HG03521 (cell line): Measurements from ENCODE around the gene TRIM60.
"Not testable (repeated sequence)": the region's sequence is repeated elsewhere in the genome, so short reads cannot be mapped to it uniquely, and the experiment has no call there.

Experiments
- ATAC-seq: cut with Tn5 transposase; IDR thresholded peaks from one replicate; pipeline ENCODE4 v1.9.1; 2021; ENCODE audit warnings: mild to moderate bottlenecking, moderate library complexity; ENCODE audit not compliant: unreplicated experiment

TRIM60 gene

DNA sequence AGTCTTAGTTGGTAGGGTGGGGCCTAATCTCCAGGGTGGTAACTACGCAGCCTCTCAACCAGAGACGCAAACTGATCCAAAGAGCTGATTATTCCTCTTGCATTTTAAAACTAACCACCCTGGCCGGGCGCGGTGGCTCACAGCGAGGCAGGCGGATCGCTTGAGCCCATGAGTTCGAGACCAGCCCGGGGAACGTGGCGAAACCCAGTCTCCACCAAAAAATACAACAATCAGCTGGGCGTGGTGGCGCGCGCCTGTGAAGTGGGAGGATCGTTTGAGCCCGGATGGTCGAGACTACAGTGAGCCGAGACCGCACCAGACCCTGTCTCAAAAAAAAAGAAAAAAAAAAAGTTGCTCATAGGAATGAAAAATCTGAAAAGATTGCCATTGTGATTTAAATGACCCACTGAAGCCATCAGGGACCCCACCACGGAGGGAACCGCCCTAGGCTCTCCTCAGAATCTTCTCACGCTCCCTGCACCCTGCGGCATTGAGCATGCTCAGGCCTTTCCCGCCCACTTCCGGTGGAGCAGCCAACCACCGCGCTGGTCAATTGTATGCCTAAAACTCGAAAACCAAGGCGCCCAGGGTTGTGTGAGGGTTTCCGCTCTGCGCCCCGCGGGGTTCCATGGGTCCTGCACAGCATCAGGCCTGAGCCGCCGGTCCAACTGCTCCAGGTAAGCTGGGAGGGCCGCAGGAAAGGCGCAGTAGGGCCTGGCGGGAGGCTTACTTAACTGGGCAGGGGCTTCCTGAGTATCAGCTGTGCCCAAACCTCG lies at the start of gene TRIM60:
Gene TRIM60, plus strand, starts transcription at position 564 of the 776 bp plus-strand sequence. CDS start 8,074 bp downstream, outside the sequence.
- ATAC-seq, result no peak

DNA sequence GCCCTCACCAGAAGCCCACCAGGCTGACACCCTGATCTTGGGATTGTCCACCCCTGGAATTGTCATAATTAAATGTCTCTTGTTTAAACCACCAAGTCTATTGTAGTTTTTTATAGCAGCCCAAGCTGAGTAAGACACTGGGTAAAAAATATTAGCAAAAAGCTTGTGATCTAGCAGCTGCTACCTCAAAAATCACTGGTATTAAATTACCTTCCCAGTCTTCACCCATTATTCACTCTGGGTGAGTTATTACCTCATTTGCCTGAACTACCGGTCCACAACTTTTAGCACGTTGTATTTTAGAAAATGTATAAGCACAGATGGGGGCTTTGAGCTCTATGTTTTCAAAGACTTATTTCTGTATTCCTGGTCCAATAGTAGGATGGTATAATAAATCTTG lies 42.3 kb upstream of the TRIM60 start:
- ATAC-seq, result no peak

DNA sequence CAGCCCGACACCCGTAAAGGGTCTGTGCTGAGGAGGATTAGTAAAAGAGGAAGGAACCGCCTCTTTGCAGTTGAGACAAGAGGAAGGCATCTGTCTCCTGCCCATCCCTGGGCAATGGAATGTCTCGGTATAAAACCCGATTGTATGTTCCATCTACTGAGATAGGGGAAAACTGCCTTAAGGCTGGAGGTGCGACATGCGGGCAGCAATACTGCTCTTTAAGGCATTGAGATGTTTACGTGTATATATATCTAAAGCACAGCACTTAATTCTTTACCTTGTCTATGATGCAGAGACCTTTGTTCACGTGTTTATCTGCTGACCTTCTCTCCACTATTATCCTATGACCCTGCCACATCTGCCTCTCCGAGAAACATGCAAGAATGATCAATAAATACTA lies 41.0 kb upstream of the TRIM60 start:
- not testable (repeated sequence) for ATAC-seq

DNA sequence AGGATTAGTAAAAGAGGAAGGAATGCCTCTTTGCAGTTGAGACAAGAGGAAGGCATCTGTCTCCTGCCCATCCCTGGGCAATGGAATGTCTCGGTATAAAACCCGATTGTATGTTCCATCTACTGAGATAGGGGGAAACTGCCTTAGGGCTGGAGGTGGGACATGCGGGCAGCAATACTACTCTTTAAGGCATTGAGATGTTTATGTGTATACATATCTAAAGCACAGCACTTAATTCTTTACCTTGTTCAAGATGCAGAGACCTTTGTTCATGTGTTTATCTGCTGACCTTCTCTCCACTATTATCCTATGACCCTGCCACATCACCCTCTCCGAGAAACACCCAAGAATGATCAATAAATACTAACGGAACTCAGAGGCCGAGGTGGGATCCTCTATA lies 35.7 kb upstream of the TRIM60 start:
- ATAC-seq, result not testable (repeated sequence)

DNA sequence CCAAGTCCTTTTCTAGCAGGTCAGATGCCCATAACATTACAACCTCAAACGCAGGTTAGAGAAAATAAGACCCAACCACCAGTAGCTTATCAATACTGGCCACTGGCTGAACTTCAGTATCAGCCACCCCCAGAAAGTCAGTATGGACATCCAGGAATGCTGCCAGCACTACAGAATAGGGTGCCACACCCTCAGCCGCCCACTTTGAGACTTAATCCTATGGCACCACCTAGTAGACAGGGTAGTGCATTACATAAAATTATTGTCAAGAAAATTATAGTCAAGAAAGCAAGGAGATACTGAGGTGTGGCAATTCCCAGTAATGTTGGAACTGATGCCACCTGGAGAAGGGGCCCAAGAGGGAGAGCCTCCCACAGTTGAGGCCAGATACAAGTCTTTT lies 34.5 kb upstream of the TRIM60 start:
- no peak for ATAC-seq

DNA sequence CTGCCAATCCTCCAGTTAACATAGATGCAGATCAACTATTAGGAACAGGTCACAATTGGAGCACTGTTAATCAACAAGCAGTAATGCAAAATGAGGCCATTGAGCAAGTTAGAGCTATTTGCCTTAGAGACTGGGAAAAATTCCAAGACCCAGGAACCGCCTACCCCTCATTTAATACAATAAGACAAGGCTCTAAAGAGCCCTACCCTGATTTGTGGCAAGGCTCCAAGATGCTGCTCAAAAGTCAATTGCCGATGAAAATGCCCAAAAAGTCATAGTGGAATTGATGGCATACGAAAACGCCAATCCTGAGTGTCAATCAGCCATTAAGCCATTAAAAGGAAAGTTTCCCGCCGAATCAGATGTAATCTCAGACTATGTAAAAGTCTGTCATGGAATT lies 33.9 kb upstream of the TRIM60 start:
- ATAC-seq, result no peak

DNA sequence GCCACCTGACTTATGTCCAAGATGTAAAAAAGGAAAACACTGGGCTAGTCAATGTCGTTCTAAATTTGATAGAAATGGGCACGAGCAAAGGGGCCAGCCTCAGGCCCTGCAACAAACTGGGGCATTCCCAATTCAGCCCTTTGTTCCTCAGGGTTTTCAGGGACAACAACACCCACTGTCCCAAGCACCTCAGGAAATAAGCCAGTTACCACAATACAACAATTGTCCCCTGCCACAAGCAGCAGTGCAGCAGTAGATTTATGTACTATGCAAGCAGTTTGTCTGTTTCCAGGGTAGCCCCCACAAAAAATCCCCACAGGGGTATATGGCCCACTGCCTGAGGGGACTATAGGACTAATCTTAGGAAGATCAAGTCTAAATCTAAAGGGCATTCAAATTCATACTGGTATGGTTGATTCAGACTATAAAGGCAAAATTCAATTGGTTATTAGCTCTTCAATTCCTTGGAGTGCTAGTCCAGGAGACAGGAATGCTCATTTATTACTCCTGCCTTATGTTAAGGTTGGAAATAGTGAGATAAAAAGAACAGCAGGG lies 33.2 kb upstream of the TRIM60 start:
- ATAC-seq, result not testable (repeated sequence)

DNA sequence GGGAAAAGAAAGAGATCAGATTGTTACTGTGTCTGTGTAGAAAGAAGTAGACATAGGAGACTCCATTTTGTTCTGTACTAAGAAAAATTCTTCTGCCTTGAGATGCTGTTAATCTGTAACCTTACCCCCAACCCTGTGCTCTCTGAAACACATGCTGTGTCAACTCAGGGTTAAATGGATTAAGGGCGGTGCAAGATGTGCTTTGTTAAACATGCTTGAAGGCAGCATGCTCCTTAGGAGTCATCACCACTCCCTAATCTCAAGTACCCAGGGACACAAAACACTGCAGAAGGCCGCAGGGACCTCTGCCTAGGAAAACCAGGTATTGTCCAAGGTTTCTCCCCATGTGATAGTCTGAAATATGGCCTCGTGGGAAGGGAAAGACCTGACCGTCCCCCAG lies 29.8 kb upstream of the TRIM60 start:
- ATAC-seq, result not testable (repeated sequence)

DNA sequence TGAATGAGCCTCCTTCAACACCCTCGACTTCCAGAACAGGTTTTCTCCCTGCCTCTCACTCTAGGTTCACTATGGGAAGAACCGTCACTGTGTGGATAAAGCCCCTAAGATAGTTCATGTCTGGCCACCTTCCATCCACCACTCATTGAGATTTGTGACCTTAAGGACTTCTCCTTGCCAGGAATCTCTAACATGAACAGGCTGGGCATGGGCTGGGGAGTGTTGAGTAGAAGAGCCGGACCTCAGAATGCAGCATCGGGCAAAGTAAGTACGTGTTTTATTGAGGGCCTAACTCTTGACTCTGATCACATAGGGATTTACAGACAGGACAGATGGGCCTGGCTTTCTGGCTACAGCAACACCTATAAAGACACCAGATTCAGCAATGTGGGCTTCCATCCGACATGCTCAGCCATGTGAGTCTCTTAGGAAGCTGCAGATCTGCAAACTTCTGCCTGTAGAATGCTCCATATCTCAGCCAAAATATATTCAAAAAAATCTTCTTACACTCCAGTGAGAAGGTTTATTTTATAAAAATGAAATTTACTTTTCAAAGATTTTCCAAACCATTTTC lies 26.4 kb upstream of the TRIM60 start:
- no peak for ATAC-seq

DNA sequence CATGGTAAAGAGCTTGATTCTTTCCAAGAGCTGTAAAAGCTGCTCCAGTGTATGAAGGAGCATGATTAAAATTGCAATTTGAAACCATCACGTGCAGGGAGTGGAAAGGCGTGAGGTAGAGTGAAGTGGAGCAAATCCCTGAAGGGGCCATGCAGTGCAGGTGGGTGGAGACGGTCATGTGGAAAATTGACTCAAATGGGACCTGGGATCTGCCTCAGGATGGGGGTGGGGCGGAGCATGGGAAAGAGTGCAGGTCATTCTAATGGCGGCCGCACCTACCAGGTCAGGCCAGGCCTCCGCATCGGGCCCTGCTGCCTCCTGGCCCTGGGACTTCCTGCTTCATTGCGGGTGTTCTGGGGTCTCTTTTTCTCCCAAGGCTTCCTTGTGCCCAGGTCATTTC lies 25.3 kb upstream of the TRIM60 start:
- ATAC-seq, result no peak

DNA sequence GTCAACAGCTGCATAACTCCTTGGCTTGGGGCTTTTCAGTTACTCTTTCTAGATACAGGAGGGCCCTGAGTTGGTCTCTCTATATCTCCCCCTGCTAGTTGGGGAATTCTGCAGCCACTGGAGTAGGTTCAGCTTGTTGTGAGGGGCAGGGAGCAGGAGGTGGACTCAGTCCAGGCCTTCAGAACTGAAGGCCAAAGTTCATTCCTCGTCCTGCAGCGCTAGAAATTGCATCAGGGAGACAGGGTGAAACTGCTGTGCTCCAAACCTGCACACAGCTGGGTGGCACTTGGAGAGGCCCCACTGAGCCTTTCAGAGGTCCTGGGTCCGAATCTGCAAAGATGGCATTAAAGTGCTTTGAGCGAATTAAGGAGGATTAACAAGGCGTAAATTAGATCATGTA lies 24.9 kb upstream of the TRIM60 start:
- ATAC-seq, result no peak

DNA sequence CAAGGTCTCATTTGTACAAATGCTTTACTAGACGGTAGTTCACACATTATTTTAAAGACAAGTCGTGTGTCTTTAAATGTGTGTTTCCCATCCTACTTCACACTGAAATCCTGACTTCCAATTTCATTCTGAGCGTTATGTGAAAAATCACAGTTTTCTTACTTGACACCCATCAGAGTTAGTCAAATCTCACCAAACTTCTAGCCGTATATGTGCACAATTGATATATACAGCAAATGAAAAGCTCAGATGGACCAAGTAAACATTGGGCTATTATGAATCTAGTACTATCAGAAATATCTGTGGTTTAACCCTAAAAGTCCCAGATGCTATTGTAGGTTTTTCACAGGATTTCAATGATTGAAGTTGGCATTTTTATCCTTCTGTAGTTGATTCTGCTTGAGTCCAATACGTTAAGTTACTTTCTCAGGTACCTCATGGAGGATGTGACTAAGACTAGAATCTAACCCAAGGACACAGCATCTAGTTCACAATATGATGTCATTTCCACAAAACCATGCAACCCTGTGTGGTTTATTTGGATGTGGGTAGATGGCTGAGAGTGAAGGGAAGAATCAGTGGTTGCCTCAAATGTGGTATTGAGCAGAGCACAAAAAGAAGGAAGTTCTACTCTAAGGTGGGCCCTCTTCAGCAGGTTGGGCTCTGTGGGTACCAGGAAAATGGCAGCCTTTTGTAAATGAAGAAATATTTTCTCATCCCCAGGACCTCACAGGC lies 22.1 kb upstream of the TRIM60 start:
- no peak for ATAC-seq

DNA sequence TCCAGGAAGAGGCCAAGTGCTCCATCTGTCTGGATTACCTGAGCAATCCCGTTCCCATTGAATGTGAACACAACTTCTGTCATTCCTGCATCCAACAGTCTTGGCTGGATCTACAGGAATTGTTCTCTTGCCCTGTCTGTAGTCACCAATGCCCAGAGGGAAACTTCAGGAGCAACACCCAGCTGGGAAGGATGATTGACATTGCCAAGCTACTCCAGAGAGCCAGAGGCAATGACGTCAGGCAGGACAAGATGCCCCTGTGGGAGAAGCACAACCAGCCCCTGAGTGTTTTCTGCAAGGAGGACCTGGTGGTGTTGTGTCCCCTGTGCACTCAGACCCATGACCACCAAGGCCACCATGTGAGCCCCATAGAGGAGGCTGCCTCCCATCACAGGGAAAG lies 21.3 kb upstream of the TRIM60 start:
- no peak for ATAC-seq

DNA sequence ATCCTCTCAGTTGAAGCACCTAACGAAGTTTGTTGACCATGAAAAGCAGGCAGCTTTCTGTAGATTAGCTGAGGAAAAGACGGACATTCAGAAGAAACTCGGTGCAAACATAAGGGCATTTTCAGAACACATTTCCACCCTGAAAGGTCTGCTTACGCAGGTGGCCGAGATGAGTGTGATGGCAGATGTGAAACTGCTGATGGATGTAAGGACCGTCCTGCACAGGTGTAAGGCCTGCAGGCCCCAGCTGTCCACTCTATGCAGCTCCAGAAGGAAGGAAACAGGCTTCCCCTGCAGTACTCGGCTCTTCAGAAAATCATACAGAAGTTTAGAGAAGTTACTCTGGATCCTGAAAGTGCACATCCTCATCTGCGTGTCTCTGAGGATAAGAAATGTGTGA lies 20.8 kb upstream of the TRIM60 start:
- ATAC-seq, result no peak

DNA sequence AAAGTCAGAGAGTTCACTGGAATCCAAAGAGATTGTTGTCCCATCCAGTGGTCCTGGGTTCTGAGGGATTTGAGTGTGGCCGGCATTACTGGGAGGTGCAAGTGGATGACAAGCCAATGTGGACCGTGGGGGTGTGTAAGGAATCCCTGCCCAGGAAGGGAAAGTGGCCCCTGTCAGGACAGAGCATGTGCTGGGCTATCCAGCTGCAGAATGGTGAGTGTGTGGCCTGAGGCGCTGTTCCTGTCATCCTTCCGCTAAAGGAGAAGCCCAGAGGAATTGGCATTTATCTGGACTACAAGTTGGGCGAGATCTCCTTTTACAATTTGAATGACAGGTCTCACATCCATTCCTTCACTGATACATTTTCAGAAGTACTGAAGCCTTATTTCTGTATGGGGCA lies 20.4 kb upstream of the TRIM60 start:
- no peak for ATAC-seq

DNA sequence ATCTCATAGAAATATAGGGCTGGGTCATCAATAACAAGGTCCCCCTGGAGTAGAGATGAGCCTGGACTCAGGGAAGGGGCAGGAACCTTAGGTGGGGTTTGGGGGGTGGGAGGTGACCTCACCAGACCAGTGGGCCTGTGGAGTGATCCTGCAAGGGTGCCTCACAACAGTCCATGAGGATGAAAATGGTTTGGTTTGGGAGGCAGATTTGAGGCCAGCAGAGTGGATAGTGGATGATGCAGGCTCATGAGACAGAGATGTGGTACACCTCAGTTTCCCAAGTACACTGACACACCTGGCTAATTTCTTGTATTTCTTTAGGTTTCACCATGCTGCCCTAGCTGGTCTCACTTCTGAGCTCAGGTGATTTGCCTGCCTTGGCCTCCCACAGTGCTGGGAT lies 18.1 kb upstream of the TRIM60 start:
- no peak for ATAC-seq

DNA sequence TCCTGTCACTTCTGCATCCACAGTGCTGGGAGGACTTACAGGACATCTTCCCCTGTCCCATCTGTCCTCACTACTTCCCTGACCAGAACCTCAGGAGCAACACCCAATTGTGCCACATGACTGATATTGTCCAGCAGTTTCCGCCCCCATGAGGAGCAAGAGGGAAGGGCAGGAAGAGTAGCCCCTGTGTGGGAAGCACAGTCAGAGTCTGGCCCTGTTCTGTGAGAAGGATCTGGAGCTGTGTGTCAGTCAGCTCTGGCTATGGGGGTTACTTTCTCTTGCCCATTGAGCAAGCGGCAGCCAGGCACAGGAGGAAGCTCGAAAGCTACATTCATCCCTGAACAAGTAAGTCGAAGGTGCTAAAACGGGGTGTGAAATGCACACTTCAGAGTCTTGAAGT lies 14.8 kb upstream of the TRIM60 start:
- no peak for ATAC-seq

DNA sequence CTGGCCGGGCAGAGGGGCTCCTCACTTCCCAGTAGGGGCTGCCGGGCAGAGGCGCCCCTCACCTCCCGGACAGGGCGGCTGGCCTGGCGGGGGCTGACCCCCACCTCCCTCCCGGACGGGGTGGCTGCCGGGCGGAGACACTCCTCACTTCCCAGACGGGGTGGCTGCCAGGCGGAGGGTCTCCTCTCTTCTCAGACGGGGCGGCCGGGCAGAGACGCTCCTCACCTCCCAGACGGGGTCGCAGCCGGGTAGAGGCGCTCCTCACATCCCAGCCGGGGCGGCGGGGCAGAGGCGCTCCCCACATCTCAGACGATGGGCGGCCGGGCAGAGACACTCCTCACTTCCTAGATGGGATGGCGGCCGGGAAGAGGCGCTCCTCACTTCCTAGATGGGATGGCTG lies 11.8 kb upstream of the TRIM60 start:
- not testable (repeated sequence) for ATAC-seq

DNA sequence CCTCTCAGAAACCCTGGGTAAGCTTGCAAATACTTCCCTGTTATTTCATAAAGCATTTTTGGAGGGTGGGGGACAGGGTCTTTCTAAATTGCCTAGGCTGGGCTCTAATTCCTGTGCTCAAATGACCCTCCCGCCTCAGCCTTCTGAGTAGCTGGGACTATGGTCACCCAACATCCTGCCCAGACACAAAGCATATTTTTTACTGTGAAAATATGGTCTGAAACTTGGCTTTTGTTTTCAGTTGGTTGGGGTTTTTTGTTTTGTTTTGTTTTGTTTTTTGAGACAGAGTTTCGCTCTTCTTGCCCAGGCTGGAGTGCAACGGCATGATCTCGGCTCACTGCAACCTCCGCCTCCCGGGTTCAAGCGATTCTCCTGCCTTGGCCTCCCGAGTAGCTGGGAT lies 6.0 kb upstream of the TRIM60 start:
- ATAC-seq, result not testable (repeated sequence)

DNA sequence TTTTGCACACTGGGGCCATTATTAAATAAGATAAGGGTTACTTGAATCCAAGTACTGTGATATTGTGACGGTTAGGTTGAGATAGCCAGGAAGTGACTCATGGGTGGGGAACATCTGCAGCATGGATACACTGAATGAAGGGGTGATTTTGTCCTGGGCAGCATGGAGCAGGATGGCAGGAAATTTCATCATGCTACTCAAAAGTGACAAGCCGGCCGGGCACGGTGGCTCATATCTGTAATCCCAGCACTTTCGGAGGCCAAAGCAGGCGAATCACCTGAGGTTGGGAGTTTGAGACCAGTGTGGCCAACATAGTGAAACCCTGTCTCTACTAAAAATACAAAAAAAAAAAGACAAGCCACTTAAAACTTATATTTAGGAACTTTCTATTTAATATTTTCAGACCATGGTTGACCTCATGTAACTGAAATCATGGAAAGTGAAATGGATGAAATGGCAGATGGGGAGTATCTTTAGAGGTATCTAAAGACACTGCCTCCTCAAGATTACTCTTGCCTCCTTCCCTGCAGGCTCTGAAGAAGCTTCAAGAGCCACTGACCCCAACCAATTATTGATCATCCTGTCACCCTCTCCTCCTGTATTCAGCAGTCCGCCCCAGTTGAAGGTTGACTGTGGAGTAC lies 3.9 kb upstream of the TRIM60 start:
- no peak for ATAC-seq

DNA sequence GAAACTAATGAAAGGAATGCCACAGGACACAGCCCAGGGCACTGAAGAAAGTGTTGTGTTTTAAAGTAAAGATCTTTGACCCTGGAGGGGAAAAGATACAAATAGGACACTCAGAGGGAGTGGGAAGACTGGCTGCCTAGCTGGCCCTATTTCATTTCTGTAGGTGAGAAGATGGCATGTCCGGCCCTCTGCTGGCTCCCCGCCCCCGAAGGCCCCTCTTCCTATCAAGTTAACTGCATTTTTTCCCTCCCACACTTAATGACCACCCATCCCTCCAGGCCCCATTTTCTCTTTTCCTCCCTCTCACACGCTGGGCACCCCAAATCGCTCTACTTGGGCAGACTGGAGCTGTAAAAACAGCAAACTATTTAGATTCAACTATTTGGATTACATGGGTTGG lies 16.4 kb downstream of the TRIM60 start:
- no peak for ATAC-seq
